ENCODE results near the gene ARL5C. TPM values are rescaled to one million over a fixed set of nuclear protein-coding genes. Genes with fewer than 3 reads are reported as not detected.

ARL5C gene
- total and polyA plus RNA-seq, 4 donors: not detected

- H3K4me3 ChIP-seq (ENCODE audit: low read depth in 1 of 3, low read length in 3 of 3): no peak overlapping the region
- H3K9ac ChIP-seq (ENCODE audit: low read depth in 1 of 2, low read length in 2 of 2): no peak overlapping the region
- H3K27me3 ChIP-seq (ENCODE audit: control insufficient read depth in 4 of 4, insufficient read depth in 4 of 4, low read length in 3 of 4): no peaks in the 10 kb centered on the region
- no peaks in the 10 kb centered on the region for H3K9me3 ChIP-seq (ENCODE audit: control insufficient read depth in 4 of 4, low read length in 3 of 4)
- no peak for TF ChIP-seq SP1 (IDR thresholded peaks at IDR 0.05)
- no peak for TF ChIP-seq HNF4G (IDR thresholded peaks at IDR 0.05)
- no peak for TF ChIP-seq REST (IDR thresholded peaks at IDR 0.05)
- no peak for TF ChIP-seq FOXA1 (IDR thresholded peaks at IDR 0.05)
- TF ChIP-seq HNF4A (conservative IDR thresholded peaks at IDR 0.05): no peak
- no peak overlapping the region for H3K27ac ChIP-seq (ENCODE audit: low read depth in 1 of 2, low read length in 2 of 2)
- 94% methylated on average over 2 of the region's 2 CpGs for WGBS
- DNase-seq (ENCODE audit: low spot score): no peak
- H3K36me3 ChIP-seq (ENCODE audit: control insufficient read depth in 4 of 4, insufficient read depth in 3 of 4, low read depth in 1 of 4, low read length in 3 of 4): no peaks in the 10 kb centered on the region
- H3K4me1 ChIP-seq (ENCODE audit: control insufficient read depth in 4 of 4, insufficient read depth in 4 of 4, low read length in 3 of 4): peaks cover 0 to 10% (median 3%) of the 10 kb centered on the region in 4 donors
Measured at GRCh38 chr17:39158623-39159022, 7.3 kb downstream of the ARL5C start.

- 76% methylated on average over 7 of the region's 7 CpGs for WGBS
- Histone ChIP-seq H3K36me3 (ENCODE audit: control insufficient read depth in 4 of 4, insufficient read depth in 3 of 4, low read depth in 1 of 4, low read length in 3 of 4) (no peaks in the 10 kb centered on the region), H3K9me3 (ENCODE audit: control insufficient read depth in 4 of 4, low read length in 3 of 4) (no peaks in the 10 kb centered on the region), H3K27me3 (ENCODE audit: control insufficient read depth in 4 of 4, insufficient read depth in 4 of 4, low read length in 3 of 4) (no peaks in the 10 kb centered on the region), H3K9ac (ENCODE audit: low read depth in 1 of 2, low read length in 2 of 2) (no peak overlapping the region), H3K4me3 (ENCODE audit: low read depth in 1 of 3, low read length in 3 of 3) (no peak overlapping the region), H3K4me1 (ENCODE audit: control insufficient read depth in 4 of 4, insufficient read depth in 4 of 4, low read length in 3 of 4) (peaks cover 0 to 22% (median 13%) of the 10 kb centered on the region in 4 donors), H3K27ac (ENCODE audit: low read depth in 1 of 2, low read length in 2 of 2) (no peak overlapping the region)
- TF ChIP-seq TAF1 (conservative IDR thresholded peaks at IDR 0.05) (no peak), ATF3 (IDR thresholded peaks at IDR 0.05) (no peak), JUND (IDR thresholded peaks at IDR 0.05) (no peak)
- no peak for DNase-seq (ENCODE audit: low spot score)
Measured at GRCh38 chr17:39156491-39156890, 9.5 kb downstream of the ARL5C start.

GRCh38 chr17:39155654-39156053 lies 10.3 kb downstream of the ARL5C start:
- no peaks in the 10 kb centered on the region for H3K36me3 ChIP-seq (ENCODE audit: control insufficient read depth in 4 of 4, insufficient read depth in 3 of 4, low read depth in 1 of 4, low read length in 3 of 4)
- no peak overlapping the region for H3K27ac ChIP-seq (ENCODE audit: low read depth in 1 of 2, low read length in 2 of 2)
- DNase-seq (ENCODE audit: low spot score): no peak
- H3K27me3 ChIP-seq (ENCODE audit: control insufficient read depth in 4 of 4, insufficient read depth in 4 of 4, low read length in 3 of 4): peaks cover 0 to 2% (median 2%) of the 10 kb centered on the region in 4 donors
- TF ChIP-seq HNF4G (IDR thresholded peaks at IDR 0.05): no peak
- TF ChIP-seq ZBTB33 (IDR thresholded peaks at IDR 0.05): no peak
- TF ChIP-seq ATF3 (IDR thresholded peaks at IDR 0.05): no peak
- no peak for TF ChIP-seq FOXA2 (IDR thresholded peaks at IDR 0.05)
- TF ChIP-seq NR2F2 (IDR thresholded peaks at IDR 0.05): no peak
- TF ChIP-seq RAD21 (IDR thresholded peaks at IDR 0.05): no peak
- no peak for TF ChIP-seq GABPA (IDR thresholded peaks at IDR 0.05 in 1 of 2, conservative IDR thresholded peaks at IDR 0.05 in 1 of 2)
- no peak for TF ChIP-seq RXRA (IDR thresholded peaks at IDR 0.05)
- no peak overlapping the region for H3K4me3 ChIP-seq (ENCODE audit: low read depth in 1 of 3, low read length in 3 of 3)
- no peaks in the 10 kb centered on the region for H3K9me3 ChIP-seq (ENCODE audit: control insufficient read depth in 4 of 4, low read length in 3 of 4)
- no peak overlapping the region for H3K9ac ChIP-seq (ENCODE audit: low read depth in 1 of 2, low read length in 2 of 2)
- 28% methylated on average over 2 of the region's 2 CpGs for WGBS
- peaks cover 2 to 24% (median 13%) of the 10 kb centered on the region in 4 donors for H3K4me1 ChIP-seq (ENCODE audit: control insufficient read depth in 4 of 4, insufficient read depth in 4 of 4, low read length in 3 of 4)

All from liver (tissue), 9 donors.